Ramos (cell line): ENCODE data around the gene ERN1.

ENCODE experiments used
- in situ Hi-C: fragments of 300-500 bp; cut with MboI; formaldehyde crosslinking; loops from one replicate; pipeline ENCODE4 v1.14.3; 2022; ENCODE audit warnings: low sequenced_read_pairs; ENCODE audit not compliant: unreplicated experiment

Gene ERN1

GRCh38 chr17:64158831-64159590 is 29.1 kb upstream of the ERN1 start:
- in situ Hi-C loops = no loop called here

GRCh38 chr17:64158406-64158805 is 28.5 kb upstream of the ERN1 start:
- in situ Hi-C loops = no loop called here

DNA sequence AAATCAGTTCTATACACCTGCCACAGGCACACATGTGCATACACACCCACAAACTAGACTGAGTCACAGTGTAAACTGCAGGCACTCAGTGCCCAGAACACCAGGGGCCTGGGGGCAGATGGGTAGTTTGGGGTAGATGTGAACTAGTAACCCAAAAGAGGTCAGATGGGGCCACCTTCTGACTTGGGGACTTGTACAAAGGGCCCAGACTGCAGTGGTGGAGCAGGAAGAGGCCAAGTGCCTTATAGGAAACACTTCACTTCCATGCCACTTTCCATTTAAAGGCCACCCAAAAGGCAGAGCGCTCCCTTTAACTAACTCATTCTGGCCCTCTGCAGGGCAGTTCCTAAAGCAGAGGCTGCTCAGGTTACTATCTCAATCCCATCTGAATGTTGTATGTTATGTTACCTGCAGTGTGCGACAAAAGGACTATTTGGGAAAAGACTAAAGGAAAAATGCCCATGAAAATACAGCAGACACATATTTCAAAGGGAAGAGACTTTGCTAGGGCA is 27.8 kb upstream of the ERN1 start:
- in situ Hi-C loops = no loop called here

- in situ Hi-C loops = no loop called here
These were observed 26.7 kb upstream of the ERN1 start for GRCh38 chr17:64156670-64157069.

DNA sequence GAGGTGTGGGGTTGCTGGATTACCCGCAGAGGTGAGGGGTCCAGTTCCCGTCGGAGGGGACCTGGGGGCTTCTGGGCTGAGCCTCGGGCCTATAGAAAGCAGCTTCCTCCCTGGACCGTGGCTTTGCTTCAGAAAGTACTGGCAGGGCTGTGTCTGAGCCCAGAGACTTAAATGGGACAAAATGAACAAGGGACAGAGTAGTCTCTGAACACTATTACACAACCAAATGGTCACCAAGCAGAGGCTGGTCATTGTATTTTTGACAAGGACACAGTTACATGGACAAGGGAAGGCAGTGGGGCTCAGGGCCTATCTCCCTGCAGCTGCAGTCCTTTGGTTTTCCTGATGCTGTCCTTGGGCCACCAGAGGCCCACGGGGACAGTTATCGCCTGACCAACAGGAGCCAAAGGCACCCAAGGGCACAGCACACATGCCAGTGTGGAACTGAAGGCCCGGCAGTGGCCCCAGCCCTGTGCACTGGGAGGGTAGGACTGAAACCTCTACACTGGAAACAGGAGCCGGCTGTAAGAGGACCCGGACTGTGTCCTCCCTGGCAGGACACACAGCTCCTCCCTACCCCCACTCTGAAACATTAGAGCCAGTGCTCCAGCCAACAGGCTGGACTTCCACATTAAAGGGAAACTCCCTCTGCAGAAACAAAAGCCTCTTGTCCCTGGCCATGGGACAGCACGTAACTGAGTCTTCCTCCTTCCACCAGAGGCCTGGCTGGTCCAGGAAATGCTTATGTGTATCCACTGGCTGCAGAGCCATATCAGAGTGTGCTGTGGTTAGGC is 26.0 kb upstream of the ERN1 start:
- in situ Hi-C loops = no loop called here

- in situ Hi-C loops = no loop called here
These were observed 25.2 kb upstream of the ERN1 start for GRCh38 chr17:64155129-64155528.

DNA sequence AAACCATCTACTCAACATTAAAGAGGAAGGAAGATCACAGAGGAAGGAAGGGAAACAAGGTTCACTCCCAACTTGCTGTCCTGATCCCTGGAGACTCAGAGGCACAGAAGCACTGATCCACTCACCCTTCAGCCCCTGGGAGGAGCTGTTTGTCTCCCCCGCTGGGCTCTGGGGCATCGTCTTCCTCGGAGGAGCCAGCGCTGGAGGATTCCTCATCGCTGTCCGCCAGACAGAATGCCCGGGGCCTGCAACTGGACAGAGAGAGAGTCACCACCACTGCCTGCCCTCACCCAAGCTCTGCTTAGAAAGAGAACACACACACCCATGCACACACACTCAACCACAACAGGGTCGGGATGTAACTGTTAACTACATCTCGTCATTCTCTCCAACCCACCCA is 24.8 kb upstream of the ERN1 start:
- in situ Hi-C loops = no loop called here

DNA sequence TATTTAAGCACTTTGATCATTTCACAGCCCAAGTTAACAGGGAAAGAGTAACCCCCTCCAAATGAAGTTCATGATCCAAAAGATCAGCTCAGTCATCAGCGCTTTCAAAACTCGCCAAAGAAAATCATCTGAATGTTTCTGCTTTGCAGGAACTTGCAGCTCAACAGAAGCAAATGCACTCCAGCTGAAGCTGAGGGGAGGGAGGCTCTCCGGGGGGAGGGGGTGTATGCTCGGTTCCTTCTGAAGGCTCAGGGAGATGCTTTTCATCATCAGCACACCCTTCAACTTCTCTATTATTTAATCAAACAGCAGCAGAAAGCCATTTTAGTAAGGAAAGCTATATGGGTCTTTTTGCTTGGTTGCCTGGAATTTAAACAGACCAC is 24.4 kb upstream of the ERN1 start:
- in situ Hi-C loops = no loop called here

DNA sequence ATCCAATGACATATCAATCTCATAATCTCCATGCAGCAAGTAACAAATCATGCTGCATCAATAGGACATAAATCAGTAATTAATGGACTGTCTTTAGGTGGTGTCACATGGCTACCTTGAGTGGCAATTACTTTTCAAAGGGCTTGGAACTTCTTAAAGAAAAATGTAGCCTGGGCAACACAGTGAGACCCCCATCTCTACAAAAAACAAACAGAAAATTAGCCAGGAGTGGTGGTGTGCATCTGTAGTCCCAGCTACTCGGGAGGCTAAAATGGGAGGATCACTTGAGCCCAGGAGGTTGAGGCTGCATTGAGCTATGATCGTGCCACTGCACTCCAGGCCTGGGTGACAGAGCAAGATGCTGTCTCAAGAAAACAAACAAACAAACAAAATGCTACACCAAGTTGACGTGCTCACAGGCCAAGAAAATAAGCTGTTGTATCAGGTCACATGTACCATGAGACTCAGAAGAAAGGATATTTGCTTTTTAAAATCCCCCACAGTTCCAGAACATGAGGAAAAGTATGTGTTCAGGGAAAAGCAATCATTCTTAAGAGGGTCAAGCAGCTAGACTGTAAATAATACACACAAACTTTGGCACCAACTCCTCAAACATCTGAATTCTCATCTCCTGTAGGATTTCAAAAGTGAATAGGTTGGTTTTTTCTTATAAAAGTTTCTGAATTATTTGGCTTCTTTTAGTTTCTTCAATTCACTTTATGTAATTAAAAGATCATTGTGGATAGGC is 23.8 kb upstream of the ERN1 start:
- in situ Hi-C loops = no loop called here

DNA sequence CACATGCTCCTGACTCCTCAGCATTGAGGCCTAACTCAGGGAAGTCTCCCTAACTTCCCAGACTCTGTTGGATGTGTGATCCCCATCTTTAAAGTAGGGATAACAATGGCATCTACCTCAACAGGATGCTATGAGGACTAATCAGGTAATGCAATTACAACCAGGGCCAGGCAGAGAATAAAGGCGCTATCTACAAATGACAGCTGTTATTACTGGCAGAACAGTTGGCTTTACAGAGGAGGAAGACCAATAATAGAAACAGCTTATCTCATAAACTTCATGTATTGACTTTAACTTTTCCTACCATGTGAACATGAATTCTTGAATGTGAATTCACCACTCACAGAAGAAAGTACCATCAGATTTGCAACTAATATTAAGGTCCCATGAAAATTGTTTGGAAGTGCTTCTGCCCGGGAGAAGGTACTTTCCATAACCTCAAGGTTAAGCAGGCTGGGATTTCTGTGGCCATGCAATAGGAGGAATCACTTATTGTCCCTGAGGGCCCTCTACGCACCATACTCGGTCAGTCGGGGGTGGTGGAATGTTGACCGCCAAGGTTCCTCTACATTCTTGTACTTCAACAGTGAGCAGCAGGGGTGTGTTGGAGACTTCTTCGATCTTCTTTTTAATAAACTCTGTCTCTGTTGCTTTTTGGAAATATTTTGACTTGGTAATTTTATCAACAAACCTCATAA is 22.6 kb upstream of the ERN1 start:
- in situ Hi-C loops = no loop called here

DNA sequence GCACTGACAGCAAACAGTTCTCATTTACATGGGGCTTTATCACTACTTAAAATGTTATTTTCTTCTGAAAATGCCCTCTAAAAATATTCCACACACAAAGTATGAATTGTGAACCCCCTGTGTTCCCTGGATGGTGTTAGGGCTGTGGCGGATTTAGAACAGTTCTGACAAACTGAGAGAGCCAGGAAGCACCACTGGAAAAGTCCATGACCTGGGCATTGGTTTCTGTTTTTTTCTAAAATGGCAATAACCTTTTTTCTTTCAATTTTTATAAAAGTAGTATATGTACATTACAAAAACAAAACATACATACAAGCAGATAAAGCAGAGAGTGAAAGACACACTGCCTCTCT is 21.0 kb upstream of the ERN1 start:
- in situ Hi-C loops = no loop called here

DNA sequence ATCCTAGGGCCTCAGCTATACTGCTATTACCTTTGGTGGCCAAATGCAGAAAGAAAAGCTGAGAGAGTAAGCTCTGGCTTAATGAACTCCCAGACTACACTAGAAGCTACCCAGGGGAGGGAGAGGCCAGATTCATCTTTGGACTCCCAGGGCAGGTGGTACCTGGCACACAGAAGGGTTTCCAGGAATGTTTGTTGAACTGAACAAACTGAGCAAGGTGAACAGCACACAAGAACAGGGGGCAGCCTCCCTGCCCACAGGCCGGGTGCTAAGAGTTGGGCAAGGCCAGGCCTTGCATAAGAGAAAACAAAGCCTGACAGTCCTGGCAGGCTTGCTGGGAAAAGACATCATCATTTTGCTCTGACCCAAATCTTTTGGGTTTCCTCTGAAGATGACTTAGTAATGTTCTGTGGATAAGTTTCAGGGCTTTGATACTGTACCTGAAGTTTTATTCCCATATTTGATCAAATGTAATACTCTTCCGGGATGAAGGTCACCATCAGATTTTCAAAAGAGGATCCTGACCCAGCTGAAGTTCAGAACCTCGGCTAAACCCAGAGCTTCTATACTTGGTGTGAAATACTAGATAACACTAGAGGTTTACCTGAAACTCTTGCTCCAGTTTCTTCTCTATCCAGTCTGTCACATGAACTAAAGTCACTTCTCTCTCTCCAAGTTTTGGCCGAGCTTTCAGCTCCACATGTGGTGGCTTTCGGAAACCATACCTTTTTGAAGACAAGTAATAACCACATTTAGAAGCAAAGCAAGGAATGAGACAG is 20.5 kb upstream of the ERN1 start:
- in situ Hi-C loops = no loop called here

GRCh38 chr17:64149196-64149595 is 19.3 kb upstream of the ERN1 start:
- in situ Hi-C loops = loop anchor here (10.0 kb wide), 1 partner anchor 126 kb away; no protein-coding TSS in a partner anchor

GRCh38 chr17:64148699-64149098 is 18.8 kb upstream of the ERN1 start:
- in situ Hi-C loops = loop anchor here (10.0 kb wide), 1 partner anchor 126 kb away; no protein-coding TSS in a partner anchor

- in situ Hi-C loops = loop anchor here (10.0 kb wide), 1 partner anchor 127 kb away; no protein-coding TSS in a partner anchor
These were observed 18.2 kb upstream of the ERN1 start for GRCh38 chr17:64148017-64148631.

DNA sequence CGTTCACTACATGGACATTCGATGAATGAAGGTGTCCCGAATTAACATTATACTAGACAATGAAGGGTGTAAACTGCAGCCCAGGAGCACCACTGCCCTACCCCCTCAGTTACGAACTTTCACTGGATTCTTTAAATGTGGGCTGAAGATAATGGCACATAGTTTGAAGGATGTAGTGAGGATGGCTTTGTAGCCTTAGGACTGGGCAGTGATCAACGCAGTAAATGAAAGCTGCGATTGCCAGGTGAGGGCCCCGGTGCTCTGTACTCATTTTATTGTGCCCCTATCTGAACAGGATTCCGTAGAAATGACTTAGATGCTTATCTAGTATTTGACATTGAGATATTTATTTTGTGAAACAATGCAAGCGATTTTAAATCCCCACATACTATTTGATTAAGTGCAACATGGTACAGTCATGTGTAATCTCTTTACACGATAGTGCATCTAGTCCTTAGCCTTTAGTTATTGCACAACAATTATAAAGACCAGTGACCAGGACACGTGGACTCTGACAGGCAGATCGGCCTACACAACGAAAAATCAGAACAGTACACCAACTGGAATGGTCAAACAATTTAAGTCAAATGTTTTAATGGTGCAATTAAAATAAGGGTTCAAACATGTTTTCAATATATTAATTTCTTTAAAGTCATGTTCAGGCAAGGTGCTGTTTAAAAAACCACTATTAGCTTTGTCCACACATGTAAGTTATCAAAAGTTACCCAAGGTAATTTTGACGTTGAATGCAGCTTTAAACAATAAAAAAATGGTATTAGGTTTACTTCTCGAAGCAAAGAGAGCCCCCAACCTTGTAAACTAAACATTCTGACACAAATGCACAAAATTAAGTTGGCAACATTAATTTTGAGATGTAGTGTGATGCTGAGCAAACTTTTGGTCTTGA is 17.4 kb upstream of the ERN1 start:
- in situ Hi-C loops = loop anchor here (10.0 kb wide), 1 partner anchor 127 kb away; no protein-coding TSS in a partner anchor

DNA sequence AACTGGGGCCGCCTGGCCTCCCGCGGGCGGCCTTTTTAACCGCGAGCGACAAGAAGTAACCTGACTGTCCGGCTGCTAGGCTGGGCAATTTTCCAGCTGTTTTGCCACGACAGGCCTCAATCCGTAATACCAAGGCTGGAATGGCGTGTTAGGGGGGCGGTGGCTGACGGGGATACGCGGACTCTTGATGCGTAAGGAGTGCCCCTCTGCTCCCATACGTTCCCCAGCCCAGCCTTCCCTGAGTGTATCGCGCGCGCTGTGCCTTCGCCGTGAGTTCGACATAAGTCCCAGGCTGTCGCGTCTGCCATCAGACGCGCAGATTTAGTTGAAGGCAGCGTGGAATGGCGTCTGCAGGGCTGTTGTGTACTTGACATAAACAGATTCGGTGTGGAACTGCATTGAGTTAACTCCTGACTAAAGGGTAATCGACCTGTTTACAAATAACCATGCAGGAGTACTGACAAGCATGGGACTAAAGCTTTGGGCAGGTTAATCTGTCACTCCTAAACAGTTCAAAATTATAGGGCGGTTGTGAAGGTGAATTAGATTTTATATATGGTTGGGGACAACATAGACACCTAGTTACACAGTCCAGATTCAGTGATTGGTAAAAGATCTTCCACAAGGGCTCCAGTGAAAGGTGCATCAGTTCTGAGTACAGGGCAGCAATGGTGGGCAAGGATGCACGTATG is 16.6 kb upstream of the ERN1 start:
- in situ Hi-C loops = loop anchor here (10.0 kb wide), 1 partner anchor 128 kb away; no protein-coding TSS in a partner anchor
